ENCODE data around the gene NUDT1.

The NUDT1 gene

GRCh38 chr7:2218444-2218785, 23.6 kb upstream of the NUDT1 start:
- Histone ChIP-seq H3K27ac (ENCODE audit: extremely low read depth, low read depth, low read length) (no peak overlapping the region), H3K9me3 (ENCODE audit: control insufficient read depth, insufficient read depth, low read depth, low read length) (no peaks in the 10 kb centered on the region), H3K4me3 (ENCODE audit: low read depth, low read length) (no peak overlapping the region), H3K36me3 (ENCODE audit: control insufficient read depth in 2 of 2, insufficient read depth in 1 of 2, low read length in 2 of 2) (peaks cover 4 to 81% of the 10 kb centered on the region in 2 experiments; a peak in 2 of 3 replicates), H3K4me1 (ENCODE audit: control insufficient read depth, insufficient read depth, low read length) (no peaks in the 10 kb centered on the region)
- CTCF ChIA-PET, result no interaction called here
- POLR2A ChIA-PET, result no interaction called here
- TF ChIP-seq ZNF777 (tag by site-specific recombination; IDR thresholded peaks at IDR 0.05; ENCODE audit: borderline replicate concordance) (no peak), ZNF140 (tag by site-specific recombination; IDR thresholded peaks at IDR 0.05) (no peak), ZNF112 (tag by site-specific recombination; IDR thresholded peaks at IDR 0.05) (no peak), ZNF391 (tag by site-specific recombination; IDR thresholded peaks at IDR 0.05; ENCODE audit: borderline replicate concordance, low read depth) (no peak), ZNF398 (tag by site-specific recombination; IDR thresholded peaks at IDR 0.05) (no peak), ZNF660 (tag by site-specific recombination; IDR thresholded peaks at IDR 0.05) (no peak), GLI2 (tag by site-specific recombination; IDR thresholded peaks at IDR 0.05; ENCODE audit: borderline replicate concordance, low read depth) (no peak), KLF7 (tag by site-specific recombination; IDR thresholded peaks at IDR 0.05; ENCODE audit: borderline replicate concordance) (no peak), ZNF530 (tag by site-specific recombination; IDR thresholded peaks at IDR 0.05; ENCODE audit: low read depth) (no peak), ZNF600 (tag by site-specific recombination; IDR thresholded peaks at IDR 0.05) (no peak), WT1 (tag by site-specific recombination; IDR thresholded peaks at IDR 0.05) (no peak), SETDB1 (IDR thresholded peaks at IDR 0.05; ENCODE audit: insufficient read length, low read length) (no peak), ZNF623 (tag by site-specific recombination; IDR thresholded peaks at IDR 0.05) (no peak), CTCF (tag by site-specific recombination; IDR thresholded peaks at IDR 0.05) (no peak)

DNA sequence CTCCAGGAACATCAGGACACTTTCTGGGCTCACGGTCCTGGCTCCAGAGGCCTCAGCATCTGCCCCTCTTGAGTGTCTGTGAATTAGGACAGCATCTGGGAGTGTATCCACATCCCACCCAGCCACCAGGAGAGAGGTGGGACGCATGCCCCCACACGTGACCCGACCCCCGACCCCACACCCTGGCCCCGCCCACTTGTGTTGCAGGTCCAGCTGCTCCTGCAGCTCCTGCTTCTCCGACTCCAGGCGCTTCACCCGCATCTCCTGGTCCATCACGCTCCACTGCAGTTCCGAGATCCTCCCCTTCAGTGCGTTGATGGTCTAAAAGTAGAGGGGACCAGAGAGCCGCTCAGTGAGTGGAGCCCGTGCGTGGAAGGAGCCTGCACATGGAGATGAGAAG, 22.9 kb upstream of the NUDT1 start:
- ChIA-PET POLR2A (no interaction called here), CTCF (no interaction called here)
- peaks cover 4 to 81% of the 10 kb centered on the region in 2 experiments; a peak in 2 of 3 replicates for H3K36me3 ChIP-seq (ENCODE audit: control insufficient read depth in 2 of 2, insufficient read depth in 1 of 2, low read length in 2 of 2)

DNA sequence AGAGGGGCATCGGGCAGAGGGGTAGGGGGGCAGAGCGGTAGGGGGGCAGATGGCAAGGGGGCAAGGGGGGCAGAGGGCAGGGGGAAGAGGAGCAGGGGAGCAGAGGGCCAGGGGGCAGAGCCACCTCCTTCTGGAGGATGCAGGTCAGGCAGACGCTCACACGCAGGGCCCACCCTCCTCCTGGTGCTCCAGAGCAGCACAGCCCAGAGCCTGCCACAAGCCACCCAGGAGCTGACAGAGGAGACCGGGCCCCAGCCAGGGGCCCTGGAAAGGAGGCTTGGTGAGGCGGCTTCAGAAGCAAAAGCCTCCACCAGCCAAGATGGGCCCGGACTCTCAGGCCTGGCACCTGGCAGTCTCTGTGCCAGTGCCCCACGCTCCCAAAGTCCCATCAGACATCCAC, 22.4 kb upstream of the NUDT1 start:
- ChIA-PET POLR2A (no interaction called here), CTCF (no interaction called here)
- Histone ChIP-seq H3K27ac (ENCODE audit: extremely low read depth, low read depth, low read length) (no peak overlapping the region), H3K36me3 (ENCODE audit: control insufficient read depth in 2 of 2, insufficient read depth in 1 of 2, low read length in 2 of 2) (peaks cover 4 to 81% of the 10 kb centered on the region in 2 experiments; a peak in 2 of 3 replicates), H3K4me3 (ENCODE audit: low read depth, low read length) (no peak overlapping the region), H3K9me3 (ENCODE audit: control insufficient read depth, insufficient read depth, low read depth, low read length) (no peaks in the 10 kb centered on the region), H3K4me1 (ENCODE audit: control insufficient read depth, insufficient read depth, low read length) (no peaks in the 10 kb centered on the region)
- no peak for TF ChIP-seq ZFP41 (tag by site-specific recombination; IDR thresholded peaks at IDR 0.05; ENCODE audit: borderline replicate concordance)
- TF ChIP-seq, protein P1, sequence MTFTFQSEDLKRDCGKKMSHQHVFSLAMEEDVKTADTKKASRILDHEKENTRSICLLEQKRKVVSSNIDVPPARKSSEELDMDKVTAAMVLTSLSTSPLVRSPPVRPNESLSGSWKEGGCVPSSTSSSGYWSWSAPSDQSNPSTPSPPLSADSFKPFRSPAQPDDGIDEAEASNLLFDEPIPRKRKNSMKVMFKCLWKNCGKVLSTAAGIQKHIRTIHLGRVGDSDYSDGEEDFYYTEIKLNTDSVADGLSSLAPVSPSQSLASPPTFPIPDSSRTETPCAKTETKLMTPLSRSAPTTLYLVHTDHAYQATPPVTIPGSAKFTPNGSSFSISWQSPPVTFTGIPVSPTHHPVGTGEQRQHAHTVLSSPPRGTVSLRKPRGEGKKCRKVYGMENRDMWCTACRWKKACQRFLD (tag by site-specific recombination; IDR thresholded peaks at IDR 0.05), result no peak
- no peak for TF ChIP-seq ZNF221 (tag by site-specific recombination; IDR thresholded peaks at IDR 0.05; ENCODE audit: borderline replicate concordance)
- TF ChIP-seq, protein P2, sequence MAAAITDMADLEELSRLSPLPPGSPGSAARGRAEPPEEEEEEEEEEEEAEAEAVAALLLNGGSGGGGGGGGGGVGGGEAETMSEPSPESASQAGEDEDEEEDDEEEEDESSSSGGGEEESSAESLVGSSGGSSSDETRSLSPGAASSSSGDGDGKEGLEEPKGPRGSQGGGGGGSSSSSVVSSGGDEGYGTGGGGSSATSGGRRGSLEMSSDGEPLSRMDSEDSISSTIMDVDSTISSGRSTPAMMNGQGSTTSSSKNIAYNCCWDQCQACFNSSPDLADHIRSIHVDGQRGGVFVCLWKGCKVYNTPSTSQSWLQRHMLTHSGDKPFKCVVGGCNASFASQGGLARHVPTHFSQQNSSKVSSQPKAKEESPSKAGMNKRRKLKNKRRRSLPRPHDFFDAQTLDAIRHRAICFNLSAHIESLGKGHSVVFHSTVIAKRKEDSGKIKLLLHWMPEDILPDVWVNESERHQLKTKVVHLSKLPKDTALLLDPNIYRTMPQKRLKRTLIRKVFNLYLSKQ (tag by site-specific recombination; IDR thresholded peaks at IDR 0.05; ENCODE audit: borderline replicate concordance), result no peak
- no peak for TF ChIP-seq GLIS1 (tag by site-specific recombination; IDR thresholded peaks at IDR 0.05)
- no peak for TF ChIP-seq ZNF610 (tag by site-specific recombination; IDR thresholded peaks at IDR 0.05; ENCODE audit: borderline replicate concordance)
- TF ChIP-seq ZFHX2 (tag by site-specific recombination; conservative IDR thresholded peaks at IDR 0.05), result no peak
- TF ChIP-seq, protein P3, sequence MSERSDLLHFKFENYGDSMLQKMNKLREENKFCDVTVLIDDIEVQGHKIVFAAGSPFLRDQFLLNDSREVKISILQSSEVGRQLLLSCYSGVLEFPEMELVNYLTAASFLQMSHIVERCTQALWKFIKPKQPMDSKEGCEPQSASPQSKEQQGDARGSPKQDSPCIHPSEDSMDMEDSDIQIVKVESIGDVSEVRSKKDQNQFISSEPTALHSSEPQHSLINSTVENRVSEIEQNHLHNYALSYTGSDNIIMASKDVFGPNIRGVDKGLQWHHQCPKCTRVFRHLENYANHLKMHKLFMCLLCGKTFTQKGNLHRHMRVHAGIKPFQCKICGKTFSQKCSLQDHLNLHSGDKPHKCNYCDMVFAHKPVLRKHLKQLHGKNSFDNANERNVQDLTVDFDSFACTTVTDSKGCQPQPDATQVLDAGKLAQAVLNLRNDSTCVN (tag by site-specific recombination; optimal IDR thresholded peaks at IDR 0.05), result no peak
- no peak for TF ChIP-seq ZNF792 (tag by site-specific recombination; IDR thresholded peaks at IDR 0.05)
- TF ChIP-seq ZNF398 (tag by site-specific recombination; IDR thresholded peaks at IDR 0.05), result no peak

More for the DNA sequence above, 22.9 kb upstream of the NUDT1 start:
- H3K27ac ChIP-seq (ENCODE audit: extremely low read depth, low read depth, low read length), result no peak overlapping the region
- no peak overlapping the region for H3K4me3 ChIP-seq (ENCODE audit: low read depth, low read length)
- H3K9me3 ChIP-seq (ENCODE audit: control insufficient read depth, insufficient read depth, low read depth, low read length), result no peaks in the 10 kb centered on the region
- no peak for TF ChIP-seq ZNF76 (tag by site-specific recombination; IDR thresholded peaks at IDR 0.05; ENCODE audit: borderline replicate concordance, low read depth)
- no peaks in the 10 kb centered on the region for H3K4me1 ChIP-seq (ENCODE audit: control insufficient read depth, insufficient read depth, low read length)

All from HEK293 (cell line).